Testis (tissue), 3 donors: ENCODE results near the gene SLC4A3. TPM values are rescaled to one million over a fixed set of nuclear protein-coding genes. Genes with fewer than 3 reads are reported as not detected.

ENCODE experiments used
- DNase-seq: peaks from one replicate; pipeline ENCODE4 v3.0.0-alpha.2; 2019
- H3K27ac ChIP-seq, 2 donors: fragments of 200-600 bp; sonication (generic); one replicate each; pipeline ENCODE4 v1.5.1; 2019
- H3K27me3 ChIP-seq: fragments of 200-600 bp; sonication (generic); one replicate; pipeline ENCODE4 v1.5.1; 2019
- H3K36me3 ChIP-seq: fragments of 200-600 bp; sonication (generic); one replicate; pipeline ENCODE4 v1.5.1; 2017; ENCODE audit warnings: low read depth; ENCODE audit errors: missing control alignments
- H3K4me1 ChIP-seq: fragments of 200-600 bp; sonication (generic); one replicate; pipeline ENCODE4 v1.5.1; 2019
- H3K4me3 ChIP-seq, 2 donors: fragments of 200-600 bp; sonication (generic); one replicate each; pipeline ENCODE4 v1.5.1; 2017 to 2019
- H3K9me3 ChIP-seq: fragments of 200-600 bp; sonication (generic); one replicate; pipeline ENCODE4 v1.5.1; 2017
- POLR2A ChIP-seq: fragments of 450-650 bp; IDR thresholded peaks from one replicate; pipeline ENCODE4 v1.6.1; 2017; ENCODE audit warnings: antibody characterized with exemption, mild to moderate bottlenecking, moderate library complexity
- WGBS, 2 donors: methylation state at CpG; one replicate each; pipeline ENCODE4 v1.1.5; 2018; 5-methylcytosine and 5-hydroxymethylcytosine counted together
- intact Hi-C: fragments of 100-400 bp; cut with DNase I; formaldehyde crosslinking; loops from one replicate; pipeline ENCODE4 v1.15.1; 2023; ENCODE audit warnings: low total_unique reads
- polyA plus RNA-seq: library from polyadenylated mRNA; stranded (reverse); fragments of 350-450 nt; fragmentation: Illumina TruSeq; extraction: RNeasy Lipid Tissue Mini Kit (QIAGEN cat#74804); gene quantifications from one replicate; pipeline ENCODE4 v1.2.3, GENCODE V29; 2014; ENCODE audit warnings: low read depth, low replicate concordance; ENCODE audit not compliant: insufficient read depth
- total RNA-seq, 2 donors: library from RNA; depleted of rRNA; stranded (reverse); fragments of >200 nt; gene quantifications; one replicate each; pipeline ENCODE4 v1.2.3, GENCODE V29; 2016
- TF ChIP-seq, protein P1 (sequence below), 3 experiments: fragments of 450-650 bp in 2 of 3; fragments of 200-600 bp in 1 of 3; sonication (generic) in 1 of 3; IDR thresholded peaks; one replicate each; pipeline ENCODE4 v1.5.1; 2016 to 2019; ENCODE audit warnings: antibody characterized with exemption in 3 of 3, mild to moderate bottlenecking in 2 of 3, moderate library complexity in 1 of 3

The SLC4A3 gene
- total and polyA plus RNA-seq, 3 donors from 2014 or later, result 15.1 to 44.3 (median 31.3) TPM

DNA sequence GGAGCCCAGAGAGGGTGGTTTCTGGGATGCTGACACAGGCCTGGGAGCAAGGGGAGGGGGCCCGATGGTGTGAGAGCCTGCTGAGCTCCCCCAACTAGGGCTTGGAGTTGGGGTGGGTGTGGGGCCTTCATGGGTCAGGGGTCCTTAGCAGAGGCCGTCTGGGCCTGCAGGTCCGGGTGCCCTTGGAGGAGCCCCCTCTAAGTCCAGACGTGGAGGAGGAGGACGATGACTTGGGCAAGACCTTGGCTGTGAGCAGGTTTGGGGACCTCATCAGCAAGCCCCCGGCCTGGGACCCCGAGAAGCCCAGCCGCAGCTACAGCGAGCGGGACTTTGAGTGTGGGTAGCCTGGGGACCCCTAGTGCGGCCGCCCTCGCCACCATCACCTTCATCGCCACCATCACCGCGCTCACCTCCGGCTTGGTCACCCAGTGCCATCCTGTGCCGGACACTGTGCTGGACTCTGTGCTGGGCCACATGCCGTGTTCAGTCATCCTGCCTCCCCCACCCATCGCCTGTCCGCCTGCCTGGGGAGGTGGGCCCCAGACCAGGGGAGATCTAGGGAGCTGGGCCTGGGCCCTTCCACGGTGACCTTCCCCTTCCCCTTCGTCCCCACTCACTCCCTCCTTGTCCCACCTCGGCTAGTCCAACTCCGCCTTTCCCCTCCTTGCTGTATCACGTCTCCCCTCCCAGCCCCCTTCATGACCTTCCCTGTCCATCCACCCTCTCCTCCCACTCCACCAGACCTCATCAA is 980 bp downstream of the SLC4A3 start:
- peak overlapping the region; percentile 74 to 90 for H3K27ac ChIP-seq
- H3K4me1 ChIP-seq, result peaks cover 36% of the 10 kb centered on the region
- no peaks in the 10 kb centered on the region for H3K9me3 ChIP-seq
- 69 to 76% methylated on average over 20 to 26 of the region's 26 CpGs for WGBS, 2 donors
- H3K27me3 ChIP-seq, result no peaks in the 10 kb centered on the region
- no peaks in the 10 kb centered on the region for H3K36me3 ChIP-seq
- peak overlapping the region; percentile 64 to 76 for H3K4me3 ChIP-seq
- DNase-seq, result no peak
- intact Hi-C loops, result no loop called here
- TF ChIP-seq, protein P1, sequence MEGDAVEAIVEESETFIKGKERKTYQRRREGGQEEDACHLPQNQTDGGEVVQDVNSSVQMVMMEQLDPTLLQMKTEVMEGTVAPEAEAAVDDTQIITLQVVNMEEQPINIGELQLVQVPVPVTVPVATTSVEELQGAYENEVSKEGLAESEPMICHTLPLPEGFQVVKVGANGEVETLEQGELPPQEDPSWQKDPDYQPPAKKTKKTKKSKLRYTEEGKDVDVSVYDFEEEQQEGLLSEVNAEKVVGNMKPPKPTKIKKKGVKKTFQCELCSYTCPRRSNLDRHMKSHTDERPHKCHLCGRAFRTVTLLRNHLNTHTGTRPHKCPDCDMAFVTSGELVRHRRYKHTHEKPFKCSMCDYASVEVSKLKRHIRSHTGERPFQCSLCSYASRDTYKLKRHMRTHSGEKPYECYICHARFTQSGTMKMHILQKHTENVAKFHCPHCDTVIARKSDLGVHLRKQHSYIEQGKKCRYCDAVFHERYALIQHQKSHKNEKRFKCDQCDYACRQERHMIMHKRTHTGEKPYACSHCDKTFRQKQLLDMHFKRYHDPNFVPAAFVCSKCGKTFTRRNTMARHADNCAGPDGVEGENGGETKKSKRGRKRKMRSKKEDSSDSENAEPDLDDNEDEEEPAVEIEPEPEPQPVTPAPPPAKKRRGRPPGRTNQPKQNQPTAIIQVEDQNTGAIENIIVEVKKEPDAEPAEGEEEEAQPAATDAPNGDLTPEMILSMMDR (IDR thresholded peaks at IDR 0.05), result no peak
- TF ChIP-seq POLR2A, result no peak

- no peak overlapping the region for H3K4me3 ChIP-seq
- intact Hi-C loops, result no loop called here
- peak; percentile 10 for DNase-seq
- H3K27ac ChIP-seq, result no peak overlapping the region
- no peaks in the 10 kb centered on the region for H3K36me3 ChIP-seq
- H3K9me3 ChIP-seq, result no peaks in the 10 kb centered on the region
- WGBS, 2 donors, result 51 to 69% methylated on average over 14 to 16 of the region's 16 CpGs
- peaks cover 36% of the 10 kb centered on the region for H3K4me1 ChIP-seq
- no peak for TF ChIP-seq POLR2A
- TF ChIP-seq, protein P1 (IDR thresholded peaks at IDR 0.05), result no peak
- H3K27me3 ChIP-seq, result no peaks in the 10 kb centered on the region
Observed at GRCh38 chr2:219628986-219629901, 1.8 kb downstream of the SLC4A3 start.

DNA sequence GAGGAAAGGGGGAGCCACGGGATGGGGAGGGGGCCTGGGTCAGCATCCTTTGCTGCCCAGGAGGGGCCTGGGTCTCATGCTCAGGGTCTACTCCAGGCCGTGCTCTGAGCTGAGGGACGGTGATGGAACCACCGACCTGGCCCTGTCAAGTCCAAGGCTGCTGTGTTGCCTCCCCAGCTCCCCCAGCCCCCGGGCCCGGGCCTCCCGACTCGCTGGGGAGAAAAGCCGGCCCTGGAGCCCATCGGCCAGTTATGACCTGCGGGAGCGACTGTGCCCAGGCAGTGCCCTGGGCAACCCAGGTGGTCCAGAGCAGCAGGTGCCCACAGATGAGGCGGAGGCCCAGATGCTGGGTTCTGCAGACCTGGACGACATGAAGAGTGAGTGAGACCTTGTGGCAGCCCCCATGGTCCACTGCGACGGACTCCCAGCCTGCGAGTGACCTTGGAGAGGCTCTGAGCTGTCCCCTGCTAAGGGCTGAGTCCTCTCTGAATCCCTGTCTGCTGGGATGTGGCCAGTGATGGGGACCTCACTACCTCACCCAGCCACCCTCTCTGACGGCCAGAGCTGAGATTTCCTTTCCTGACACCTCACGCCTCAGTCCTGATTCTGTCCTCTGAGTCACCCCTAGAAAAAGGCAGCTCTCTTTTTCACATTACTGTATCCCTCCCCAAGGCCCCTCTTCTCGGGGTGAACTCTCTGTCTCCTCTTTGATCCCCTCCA is 2.7 kb downstream of the SLC4A3 start:
- Histone ChIP-seq H3K36me3 (no peaks in the 10 kb centered on the region), H3K27me3 (no peaks in the 10 kb centered on the region), H3K4me1 (peaks cover 36% of the 10 kb centered on the region), H3K27ac (no peak overlapping the region), H3K9me3 (no peaks in the 10 kb centered on the region), H3K4me3 (no peak overlapping the region)
- TF ChIP-seq, protein P1 (IDR thresholded peaks at IDR 0.05), result no peak
- TF ChIP-seq POLR2A, result no peak
- no peak for DNase-seq
- 66 to 80% methylated on average over 15 to 19 of the region's 20 CpGs for WGBS, 2 donors
- intact Hi-C loops, result no loop called here

DNA sequence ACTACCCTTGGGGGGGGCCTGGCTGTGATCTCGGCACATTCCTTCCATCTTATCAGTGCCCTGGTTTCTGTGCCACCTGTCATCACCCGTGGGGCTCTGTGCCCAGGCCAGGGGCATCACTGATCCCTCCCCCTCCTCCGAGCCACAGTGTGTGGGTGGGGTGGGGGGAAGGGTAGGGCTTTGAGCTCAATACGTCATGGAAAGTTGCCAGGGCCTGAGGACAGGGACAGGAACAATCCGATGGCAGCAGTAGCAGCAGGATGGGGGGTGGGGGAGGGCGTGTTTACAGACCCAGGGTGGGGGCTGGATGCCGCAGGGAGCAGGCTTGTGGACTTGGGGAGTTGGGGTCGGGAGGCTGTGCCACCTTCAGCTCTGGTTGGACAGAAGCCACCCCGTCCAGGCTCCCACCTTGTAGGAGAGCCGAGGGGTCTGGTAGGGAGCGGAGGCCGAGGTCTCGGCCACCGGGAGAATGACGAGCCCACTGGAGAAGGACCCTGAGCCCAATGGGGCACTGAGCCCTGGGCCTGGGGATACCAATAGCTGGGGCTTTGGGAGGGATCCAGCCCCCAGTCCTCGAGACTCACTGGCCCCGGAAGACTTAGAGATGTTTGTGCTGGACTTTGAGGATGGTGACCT is 3.5 kb downstream of the SLC4A3 start:
- WGBS, 2 donors, result 72 to 77% methylated on average over 6 to 17 of the region's 17 CpGs
- intact Hi-C loops, result no loop called here
- DNase-seq, result peak; percentile 46
- Histone ChIP-seq H3K27me3 (no peaks in the 10 kb centered on the region), H3K4me1 (peaks cover 36% of the 10 kb centered on the region), H3K9me3 (no peaks in the 10 kb centered on the region), H3K36me3 (no peaks in the 10 kb centered on the region), H3K27ac (no peak overlapping the region), H3K4me3 (no peak overlapping the region)
- TF ChIP-seq, protein P1 (IDR thresholded peaks at IDR 0.05), result no peak
- TF ChIP-seq POLR2A, result no peak
